GM19463 (cell line): ENCODE measurements around the gene MLN.

Experiments used
- ATAC-seq: cut with Tn5 transposase; IDR thresholded peaks from one replicate; pipeline ENCODE4 v1.9.1; 2021; ENCODE audit warnings: mild to moderate bottlenecking, moderate library complexity; ENCODE audit not compliant: unreplicated experiment

The MLN gene

DNA sequence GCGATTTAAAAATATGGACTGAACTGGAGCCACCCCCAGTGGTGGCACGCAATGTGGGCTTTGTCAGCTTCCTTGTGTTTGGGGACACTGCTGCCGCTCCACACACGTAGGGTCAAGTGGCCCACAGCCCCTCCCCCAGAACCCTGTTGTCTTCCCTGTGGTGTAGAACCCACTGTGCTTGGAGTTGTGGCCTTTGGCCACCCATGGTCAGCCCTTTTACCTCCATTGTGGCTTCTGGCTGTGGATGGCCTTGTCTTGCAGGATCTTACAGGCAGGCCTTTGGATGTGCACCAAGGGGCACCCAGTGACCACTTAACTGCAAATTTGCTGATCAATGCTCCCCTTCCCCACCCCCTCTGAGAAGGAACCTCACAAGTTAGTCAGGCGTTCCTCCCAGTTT, 12.9 kb downstream of the MLN start:
- ATAC-seq = no peak

DNA sequence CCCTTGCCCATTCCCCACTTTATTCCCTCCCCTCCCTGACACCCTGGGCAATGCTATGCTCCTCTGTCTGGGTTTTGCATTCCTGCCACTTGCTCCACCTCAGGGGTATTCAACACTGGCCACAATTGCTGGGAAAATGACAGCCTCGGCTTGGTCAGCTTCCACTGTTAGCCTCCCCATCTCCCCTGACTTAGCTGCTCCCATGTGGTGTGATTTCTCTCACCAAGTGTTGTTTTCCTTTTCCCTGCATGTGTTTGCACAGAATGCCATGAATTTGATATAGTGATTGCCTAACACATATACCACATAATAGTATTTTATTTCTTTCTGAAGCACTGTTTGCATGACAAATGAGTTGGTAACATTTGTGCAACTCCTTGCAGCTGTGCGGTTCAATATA, 13.4 kb downstream of the MLN start:
- no peak for ATAC-seq

DNA sequence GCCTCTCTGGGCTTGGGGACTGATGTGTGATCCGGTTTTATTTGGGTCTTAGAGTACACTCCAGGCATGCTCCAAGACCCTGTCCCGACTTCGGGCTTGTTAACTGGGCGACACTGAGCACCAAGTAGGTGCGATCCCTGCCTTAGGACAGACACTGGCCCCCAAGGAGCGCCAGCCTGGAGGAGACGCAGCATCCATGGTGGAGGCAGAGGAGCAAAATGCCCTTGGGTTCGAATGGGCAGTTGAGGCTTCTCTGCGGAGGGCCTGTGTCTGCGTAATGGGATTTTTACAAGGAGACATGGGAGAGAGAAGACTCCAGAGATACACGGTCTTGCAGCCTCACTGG, 14.3 kb downstream of the MLN start:
- no peak for ATAC-seq

DNA sequence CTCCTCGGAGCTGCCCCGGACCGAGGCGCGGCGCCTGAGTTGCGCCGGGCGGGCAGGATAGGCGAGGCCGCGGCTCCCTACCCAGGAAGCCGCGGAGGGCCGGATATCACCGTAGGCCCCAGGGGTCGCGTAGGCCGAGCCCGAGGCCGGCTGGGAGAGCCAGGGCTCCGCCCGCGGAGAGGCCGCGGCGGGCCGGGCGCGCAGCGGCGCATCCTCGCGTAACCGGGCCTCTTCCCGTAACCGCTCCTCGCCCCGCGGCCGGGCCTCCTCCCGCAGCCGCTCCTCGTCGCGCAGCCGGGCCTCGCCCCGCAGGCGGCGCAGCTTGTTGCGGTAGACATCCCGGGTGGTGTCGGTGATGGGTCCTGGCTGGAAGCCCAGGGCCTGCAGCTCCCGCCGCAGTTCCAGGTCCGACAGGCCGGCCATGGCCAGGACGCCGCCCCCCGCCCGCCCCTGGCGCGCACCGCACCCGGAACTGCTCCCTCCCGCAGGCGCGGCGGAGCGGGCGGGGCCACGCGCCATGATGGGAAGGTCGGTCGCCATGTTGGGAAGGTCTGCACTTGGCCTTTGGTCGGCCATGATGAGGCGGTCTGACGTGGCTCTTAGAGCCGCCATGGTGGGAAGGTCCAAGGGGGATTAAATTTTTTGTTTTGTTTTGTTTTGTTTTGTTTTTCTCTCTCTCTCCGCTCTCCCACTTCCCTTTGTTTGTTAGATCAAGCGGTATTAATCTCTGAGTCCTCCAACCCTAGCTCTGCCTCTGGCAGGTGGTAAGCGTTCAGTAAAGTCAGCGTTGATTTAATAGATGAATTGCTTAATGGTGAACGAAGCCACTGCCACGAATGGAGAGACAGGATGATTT, 14.9 kb downstream of the MLN start, which contains the start of gene LEMD2:
LEMD2 (minus strand) TSS at position 437 of the 856 bp plus-strand sequence; CDS start at position 423, 14 bp downstream.
- peak; percentile 91 for ATAC-seq

DNA sequence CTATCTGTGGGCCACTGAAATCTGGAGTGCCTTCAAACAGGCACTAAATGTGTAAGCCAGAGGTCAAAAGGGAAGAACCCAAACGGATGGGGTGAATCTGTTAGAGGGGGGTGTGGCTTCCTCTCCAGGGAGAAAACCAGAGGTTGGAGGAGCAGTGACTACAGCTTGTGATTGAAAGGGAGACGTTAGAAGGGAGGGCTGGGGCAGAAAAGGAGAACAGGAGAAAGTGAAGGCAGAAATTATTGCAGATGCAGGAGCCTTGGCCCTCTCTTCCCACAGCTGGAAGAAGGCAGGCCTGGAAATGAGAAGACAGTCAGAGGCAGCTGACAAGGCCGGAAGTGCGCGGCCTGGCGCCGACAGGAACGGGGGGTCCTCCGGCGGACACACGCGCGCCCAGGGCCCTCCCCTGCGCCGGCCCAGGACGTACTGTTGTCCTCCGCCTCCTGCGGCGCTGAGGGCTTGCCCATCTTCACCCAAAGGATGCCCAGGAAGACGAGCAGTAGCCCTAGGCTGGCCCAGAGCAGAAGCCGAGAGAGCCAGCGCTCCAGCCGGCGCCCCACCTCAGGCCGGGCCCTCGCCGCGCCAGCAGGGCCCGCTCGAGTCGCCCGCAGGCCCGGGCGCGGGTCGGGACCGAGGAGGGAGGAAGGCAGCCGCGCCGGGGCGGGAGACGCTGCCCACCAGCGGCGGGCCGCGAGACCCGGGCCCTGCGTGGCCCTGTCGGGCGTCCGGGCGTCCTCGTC, 15.7 kb downstream of the MLN start:
- peak; percentile 40 for ATAC-seq

DNA sequence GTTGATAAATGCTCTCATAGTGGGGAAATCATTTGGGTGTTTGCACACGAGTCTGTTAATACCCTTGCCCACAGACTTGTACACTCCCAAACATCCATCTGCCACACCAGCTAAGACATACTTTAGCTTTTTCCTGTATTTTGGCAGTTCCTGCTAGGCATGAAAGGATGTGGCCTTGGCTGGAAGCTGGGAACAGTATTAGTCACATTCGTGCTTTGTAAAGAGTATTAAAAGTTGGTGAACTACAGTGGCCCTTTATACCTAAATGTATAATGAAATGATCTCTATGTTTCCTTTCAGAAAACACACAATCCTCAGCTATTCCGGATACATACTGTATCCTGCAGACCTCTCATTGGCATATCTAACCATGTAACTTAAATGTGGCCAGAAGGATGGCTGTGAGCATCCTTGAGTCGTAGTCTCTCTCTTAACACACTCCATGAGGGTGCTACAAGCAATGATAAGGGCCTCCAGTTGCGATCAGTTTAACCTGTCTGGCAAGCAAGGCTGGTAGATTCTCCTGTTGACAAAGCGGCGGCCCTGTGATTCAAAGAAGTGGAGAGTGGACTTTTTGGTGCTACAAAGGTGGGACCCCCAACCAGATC, 16.4 kb downstream of the MLN start:
- no peak for ATAC-seq

DNA sequence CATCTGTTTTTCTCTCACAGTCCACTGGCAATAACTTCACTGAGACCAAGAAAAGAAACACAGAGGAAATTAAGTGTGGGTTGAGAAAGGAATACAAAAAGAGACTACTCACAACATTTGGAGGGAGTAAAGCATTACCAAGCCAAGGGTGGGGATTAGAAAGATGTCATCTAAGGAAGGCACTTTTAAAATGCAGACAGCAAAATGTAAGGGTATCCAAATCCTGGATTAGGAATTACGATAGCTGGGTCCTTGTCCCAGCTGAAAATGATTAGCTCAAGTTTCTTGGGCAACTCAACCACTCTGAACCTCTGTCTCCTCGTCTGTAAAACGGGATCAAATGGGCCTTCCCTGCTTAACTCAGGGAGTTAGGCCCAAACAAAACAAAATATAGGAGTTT, 17.1 kb downstream of the MLN start:
- no peak for ATAC-seq

DNA sequence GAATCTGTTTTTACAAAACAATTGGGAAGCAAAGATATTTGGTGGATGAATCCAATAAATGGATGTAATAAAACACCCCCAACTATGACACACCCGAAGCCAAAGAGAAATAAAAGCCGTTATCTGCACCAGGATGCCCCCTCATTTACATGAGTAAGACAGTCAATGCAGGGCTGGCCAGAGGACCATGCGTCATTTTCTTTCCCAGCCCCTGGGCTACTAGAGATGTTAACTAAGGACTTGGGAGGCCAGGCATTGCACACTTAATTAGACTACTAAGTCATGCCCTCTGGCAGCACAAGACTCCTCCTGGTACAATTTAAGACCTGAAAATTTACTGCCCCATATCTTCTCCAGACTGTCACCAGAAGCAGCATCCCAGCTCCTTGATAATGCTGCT, 18.0 kb downstream of the MLN start:
- no peak for ATAC-seq

DNA sequence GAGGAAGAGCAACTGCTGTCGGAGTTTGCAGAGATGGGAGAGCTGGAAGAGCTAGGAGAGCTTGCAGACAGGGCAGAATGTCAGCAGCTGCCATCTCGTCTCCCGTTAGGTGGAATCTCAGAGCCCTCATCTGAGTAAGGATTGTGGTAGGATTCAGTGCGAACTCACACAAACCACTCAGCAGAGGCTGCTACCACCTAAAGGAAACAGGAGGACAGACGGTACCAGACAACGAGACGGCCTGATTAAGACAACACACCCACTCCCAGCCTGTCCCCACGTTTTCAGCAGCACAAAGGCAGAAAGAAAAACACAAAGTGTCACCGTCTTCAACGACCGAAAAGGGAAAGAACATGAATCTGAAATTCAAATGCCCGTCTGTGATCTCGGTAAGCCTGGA, 19.0 kb downstream of the MLN start:
- no peak for ATAC-seq

DNA sequence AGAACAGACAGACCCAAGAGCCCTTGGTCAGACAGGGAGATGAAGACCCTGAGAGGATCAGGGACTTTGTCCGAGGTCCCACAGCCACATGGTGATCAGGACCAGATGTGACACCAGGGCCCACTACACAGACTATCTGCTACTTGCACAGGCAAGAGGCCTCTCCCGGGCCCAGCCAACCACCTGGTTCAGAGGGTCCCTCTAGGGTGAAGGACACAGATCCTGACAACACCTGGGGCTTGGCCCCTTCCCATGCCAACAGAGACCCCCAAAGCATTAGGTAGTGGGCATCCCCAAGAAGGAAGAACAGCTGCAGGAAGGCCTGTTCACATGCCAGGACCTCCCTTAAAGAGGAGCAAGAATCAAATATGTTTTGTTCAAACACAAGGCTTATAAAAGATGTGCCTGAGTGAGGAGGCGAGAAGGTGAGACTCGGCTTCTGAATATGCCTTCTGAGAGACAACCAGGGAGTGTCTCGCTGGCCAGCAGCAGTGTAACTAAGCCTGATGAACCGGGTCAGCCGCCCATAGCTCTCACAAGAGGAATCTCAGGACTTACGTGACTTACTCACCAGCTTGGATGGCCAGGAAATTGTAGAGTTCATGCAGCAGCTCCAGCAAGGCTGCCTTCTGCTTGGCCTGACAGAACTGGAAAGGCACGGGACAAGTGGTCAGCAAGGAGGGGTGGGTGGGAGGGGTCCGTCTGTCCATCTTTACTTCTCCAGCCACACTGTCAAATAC, 19.9 kb downstream of the MLN start:
- ATAC-seq = no peak

DNA sequence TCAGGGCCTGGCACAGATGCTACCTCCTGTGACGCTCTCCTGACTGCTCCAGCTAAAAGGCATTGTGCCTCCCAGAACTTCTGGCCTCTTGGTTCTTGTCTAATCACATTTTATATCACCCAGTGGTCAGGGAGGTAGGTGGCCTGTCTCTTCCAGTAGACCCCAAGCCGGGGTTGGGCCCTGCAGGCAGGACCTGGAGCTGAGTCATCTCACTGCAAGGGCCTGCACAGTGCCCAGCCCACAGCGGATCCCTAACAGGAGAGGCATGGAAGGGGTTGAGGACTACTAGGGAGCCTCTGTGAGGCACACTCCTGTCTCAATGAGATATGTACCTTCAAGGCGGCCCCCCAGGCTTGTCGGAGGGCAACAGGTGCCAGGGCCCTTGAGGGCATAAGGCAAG, 21.2 kb downstream of the MLN start:
- ATAC-seq = no peak

DNA sequence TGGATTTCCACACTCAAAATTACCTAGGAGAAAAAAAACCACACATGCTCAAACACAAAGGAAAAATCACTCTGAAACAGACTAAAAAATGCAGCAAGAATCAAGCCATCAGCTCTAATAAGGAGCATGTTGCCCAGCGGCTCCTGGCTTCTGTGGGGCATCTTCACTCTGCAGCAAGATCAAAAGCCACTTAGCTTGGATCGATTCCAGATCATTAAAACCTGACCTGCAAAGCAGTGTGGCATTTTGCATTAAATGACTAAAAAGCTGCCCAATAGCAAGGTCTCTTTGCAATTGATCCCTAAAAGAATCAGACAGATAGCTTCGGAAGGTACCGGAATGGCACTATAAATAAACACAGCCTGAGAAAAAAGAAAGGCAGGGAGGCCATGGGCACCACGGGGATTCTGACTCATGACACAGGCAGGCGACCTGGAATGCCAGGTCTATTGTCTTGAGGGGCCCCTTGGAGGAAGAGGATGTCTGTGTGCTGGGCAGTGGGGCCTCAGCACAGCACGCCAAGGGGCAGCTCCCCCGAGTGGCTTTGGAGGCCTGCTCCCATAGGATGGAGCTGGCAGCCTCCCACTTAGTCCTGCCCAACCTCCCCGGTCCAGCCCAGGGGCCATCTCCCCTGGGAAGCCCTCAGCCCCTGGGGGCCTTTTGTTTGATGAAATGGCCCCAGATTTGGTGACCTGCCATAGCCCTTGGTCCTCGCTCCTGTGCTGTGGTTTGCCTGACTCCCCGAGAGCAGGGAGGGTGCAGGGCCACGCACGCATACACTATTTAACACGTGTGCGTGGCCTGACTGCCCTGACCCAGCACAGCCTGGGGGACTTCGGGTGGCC, 22.4 kb downstream of the MLN start:
- ATAC-seq = no peak

DNA sequence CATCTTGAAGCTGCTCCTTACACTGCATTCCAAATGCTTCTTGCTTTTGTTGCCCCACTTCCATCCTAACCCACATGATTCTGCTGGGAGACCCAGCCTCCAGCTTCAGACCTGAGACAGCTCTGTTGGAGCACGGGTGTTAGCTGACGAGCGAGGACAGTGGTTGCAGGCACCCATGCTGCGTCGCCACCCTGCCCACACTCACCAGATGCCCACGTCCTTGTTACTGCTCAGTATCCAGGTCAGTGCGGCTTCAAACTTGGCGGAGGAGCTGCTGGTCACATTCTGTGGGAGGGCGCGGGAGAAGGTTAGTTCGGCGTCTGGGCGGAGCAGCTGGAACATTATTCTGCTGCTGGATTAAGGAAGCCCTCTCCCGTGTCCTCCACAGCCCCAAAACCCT, 23.9 kb downstream of the MLN start:
- no peak for ATAC-seq

DNA sequence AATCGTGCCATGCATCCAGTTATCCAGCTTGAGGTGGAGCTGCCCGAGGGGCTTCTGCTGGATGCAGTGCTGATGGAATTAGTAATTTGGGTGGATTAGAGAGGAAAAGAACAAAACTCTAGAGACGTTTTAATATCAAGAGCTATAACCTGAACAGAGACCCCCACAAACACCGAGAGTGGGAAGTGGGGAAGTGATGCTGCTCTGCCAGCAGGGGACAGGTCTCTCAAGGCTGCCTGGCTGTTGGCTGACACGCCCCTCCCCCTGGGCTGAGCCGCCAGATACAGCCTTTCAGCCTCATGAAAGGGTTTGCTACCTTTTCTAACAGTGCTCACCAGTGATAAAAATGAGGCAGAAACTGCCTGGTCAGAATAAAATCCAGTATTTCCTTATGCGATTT, 24.5 kb downstream of the MLN start:
- ATAC-seq = no peak

DNA sequence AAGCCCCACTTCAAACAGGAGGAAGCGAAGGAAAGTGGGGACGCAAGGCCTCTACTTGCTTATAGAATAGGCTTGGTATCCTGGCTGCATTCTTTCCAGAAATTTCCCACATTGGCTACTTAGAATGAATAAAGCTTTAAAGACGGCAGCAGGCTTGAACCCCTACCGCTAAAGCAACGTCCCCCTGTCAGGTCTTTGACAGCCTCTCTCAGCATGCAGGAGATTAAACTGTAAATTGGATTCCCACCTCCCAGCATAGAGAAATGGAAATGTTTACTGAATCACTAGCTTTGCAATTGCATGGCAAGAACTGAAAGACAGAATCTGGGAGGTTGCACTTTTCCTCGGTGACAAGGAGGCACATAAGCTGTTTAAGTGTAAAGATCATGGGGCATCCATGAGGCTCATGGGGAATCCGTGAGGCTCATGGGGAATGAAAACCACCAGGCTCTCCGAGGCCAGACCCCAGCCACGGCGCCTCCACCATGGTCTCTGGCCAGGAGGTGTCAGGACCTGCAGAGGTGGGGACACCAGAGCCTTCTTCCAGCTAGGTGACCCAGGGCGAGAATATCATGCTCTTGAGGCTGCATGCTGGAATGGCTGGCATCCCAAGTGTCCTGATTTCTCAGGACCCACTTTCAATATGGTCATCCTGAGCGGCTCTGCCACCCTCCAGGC, 25.2 kb downstream of the MLN start:
- ATAC-seq = no peak

DNA sequence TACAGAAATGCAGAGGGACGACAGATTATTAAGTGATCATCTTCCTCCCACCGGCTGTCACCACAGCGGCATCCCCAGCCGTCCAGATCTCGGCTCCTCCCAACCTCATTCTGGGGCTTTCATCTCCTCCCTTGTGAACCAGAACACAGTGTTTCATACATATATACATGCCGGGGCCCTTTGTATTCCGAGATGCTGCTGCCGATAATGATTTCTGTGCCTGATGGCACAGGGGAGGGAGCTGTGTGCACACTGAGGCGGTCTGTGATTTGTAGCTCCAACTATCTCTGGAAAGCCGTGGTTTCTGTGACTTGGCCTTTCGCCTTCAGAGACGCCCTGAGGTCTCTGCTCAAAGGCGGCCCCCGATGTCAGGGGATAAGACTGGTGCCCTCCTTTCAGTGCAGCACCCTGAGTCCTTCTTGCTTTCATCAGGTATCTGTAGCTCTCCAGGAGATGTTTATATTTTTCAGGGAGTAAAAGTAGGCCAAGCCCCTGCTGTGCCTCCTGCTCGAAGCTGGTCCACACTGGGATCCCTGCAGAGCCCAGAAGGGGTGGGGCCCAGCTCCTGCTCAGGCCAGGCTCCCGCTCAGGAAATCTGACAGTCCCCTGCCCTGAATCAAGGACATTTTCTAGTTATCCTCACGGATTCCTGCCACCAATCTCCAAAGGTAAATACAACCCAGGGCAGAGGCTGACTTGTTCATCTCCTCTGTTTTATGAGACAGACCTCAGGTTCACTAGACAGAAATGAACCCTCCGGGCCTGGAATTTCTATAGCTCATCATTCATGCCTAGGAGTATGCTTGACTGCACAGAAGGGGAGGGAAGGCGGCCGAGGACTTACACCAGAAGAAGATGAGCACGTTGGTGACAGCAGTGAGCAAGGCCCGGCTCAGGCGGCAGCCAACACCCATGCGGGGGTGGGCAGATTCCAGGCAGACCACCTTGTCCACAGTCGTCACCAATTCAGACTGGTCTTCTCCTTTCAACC, 26.1 kb downstream of the MLN start:
- ATAC-seq = no peak

DNA sequence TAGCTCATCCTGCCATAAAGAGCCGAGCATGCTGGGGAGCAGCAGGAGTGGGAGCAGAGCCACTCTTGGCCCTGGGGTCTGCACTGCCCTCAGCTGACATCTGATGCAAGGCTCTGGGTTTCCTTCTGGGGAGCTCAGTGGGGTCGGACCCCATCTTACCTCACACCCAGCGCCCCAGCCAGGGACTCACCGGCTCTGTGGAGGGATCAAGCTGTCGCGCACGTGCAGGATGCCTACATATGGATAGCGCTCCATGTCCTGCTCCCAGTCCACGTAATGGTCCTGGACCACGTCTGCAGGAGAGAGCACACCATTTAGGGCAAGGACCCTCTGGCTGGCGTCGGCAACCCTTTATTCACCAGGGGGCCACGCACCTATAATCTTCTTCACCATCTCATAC, 27.0 kb downstream of the MLN start:
- ATAC-seq = no peak

DNA sequence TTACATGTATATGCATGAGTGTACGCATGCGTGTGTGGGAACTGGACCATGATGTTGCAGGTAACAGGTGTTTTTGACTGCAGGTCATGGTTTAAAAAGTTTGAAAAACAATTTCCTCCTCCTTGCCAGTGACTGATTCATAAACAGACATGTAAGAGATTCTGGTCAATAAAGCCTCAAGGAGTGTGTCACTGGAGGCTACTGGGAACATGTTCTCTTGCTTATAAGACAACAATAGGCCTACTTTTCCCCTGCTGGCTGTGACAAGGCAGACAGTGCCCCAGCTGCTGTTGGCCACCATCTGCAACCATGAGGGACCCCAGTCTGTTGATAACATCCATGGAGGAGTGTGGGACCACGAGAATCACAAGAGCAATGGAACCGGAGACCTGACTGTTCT, 27.6 kb downstream of the MLN start:
- no peak for ATAC-seq

DNA sequence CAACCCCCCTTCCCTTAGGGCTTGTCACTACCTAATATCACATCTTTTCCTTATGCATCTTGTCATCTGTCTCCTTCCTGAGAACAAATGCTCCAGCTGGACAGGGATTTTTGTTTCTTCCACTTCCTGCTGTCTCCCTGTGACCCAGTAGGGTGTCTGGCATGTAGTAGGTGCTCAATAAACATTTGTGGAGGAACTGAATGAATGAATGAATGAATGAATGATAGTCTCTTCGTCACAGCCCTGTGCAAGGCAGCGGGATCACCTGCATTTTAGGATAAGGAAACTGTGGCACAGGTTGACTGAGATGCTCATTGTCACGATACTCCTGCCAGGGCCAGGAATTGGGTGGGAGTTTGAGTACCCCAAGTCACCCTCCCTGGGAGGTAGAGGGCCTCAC, 29.0 kb downstream of the MLN start:
- ATAC-seq = no peak
